HL-60/S4 treated with phorbol 12-myristate 13-acetate at 8.2 ng/mL for 4 days and 3 days (cell line): ENCODE measurements around the gene ADAM8.

Experiments used
- in situ Hi-C: fragments of 300-500 bp; cut with MboI; formaldehyde crosslinking; loops from 2 replicates; pipeline ENCODE4 v1.15.0; 2022; ENCODE audit warnings: low sequenced_read_pairs

Gene ADAM8

DNA sequence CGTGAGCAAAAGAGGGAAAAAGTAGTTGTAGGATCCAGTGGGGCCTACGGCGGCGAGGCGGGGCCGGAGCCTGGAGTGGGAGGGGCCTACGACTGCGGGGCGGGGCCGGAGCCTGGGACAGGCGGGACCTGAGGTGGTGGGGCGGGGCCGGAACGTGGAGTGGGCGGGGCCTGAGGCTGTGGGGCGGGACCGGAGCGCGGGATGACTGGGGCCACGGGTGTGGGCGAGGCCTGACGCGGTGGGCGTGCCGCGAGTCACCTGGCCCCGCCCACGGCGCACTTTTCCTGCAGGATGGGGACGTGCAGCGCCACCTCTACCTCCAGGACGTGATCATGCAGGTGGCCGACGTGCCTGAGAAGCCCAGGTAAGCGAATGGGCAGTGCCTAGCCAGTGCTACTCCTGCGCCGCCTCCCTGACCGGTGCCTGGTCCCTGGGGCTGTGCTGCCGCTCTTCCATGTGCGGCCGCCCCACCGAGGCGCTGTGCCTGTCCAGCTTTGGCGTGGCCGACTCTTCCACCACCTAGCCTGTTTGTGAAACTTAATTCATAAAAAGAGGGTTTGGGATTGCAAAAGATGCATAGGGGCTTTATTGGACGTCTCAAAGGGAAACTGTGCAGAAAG lies 32.5 kb upstream of the ADAM8 start:
- in situ Hi-C loops: no loop called here

GRCh38 chr10:133308421-133309099 lies 31.9 kb upstream of the ADAM8 start, which contains the start of the genes TUBGCP2 and ZNF511:
TSS of gene TUBGCP2 (minus strand) at chr10:133308872. CDS start at chr10:133302941, 5,931 bp downstream.
TSS of gene ZNF511 (plus strand) at chr10:133308914. CDS start at chr10:133308944, 30 bp downstream.
- in situ Hi-C loops: no loop called here

- in situ Hi-C loops: no loop called here
Observed at GRCh38 chr10:133307776-133308420, 31.2 kb upstream of the ADAM8 start.

- in situ Hi-C loops: no loop called here
Observed at GRCh38 chr10:133306941-133307379, 30.3 kb upstream of the ADAM8 start.

DNA sequence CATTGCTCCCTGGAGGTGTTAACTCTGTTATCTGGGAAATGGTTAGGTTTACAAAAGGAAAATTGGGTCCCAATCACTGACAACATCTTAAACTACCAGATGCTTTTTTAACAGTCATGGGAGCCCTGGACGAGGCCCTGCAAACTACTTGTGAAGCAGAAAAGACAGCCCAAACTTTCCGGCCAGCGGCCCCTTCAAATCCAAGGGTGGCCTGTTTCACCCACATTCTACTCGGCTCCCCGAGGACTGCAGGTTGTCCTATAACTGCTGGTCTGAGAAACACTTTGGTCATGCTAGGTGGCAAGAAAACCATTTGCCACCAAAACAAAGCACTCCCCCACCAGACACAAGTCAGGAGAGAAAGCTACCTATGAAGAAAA lies 29.4 kb upstream of the ADAM8 start:
- in situ Hi-C loops: no loop called here

- in situ Hi-C loops: no loop called here
Observed at GRCh38 chr10:133303206-133303605, 26.5 kb upstream of the ADAM8 start.

DNA sequence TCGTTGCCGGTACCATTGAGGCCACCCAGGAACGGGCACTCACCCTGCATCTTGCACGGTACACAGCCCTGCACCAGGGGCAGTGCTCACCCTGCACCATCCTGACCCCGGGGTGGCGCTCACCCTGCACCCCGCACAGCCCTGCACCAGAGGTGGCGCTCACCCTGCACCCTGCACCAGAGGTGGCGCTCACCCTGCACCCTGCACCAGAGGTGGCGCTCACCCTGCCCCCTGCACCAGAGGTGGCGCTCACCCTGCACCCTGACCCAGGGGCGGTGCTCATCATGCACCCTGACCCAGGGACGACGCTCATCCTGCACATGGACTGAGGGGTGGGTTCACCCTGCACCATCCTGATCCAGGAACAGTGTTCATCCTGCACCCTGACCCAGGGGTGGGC lies 25.6 kb upstream of the ADAM8 start:
- in situ Hi-C loops: no loop called here

GRCh38 chr10:133299738-133300137 lies 23.1 kb upstream of the ADAM8 start:
- in situ Hi-C loops: no loop called here

- in situ Hi-C loops: no loop called here
Observed at GRCh38 chr10:133299224-133299623, 22.6 kb upstream of the ADAM8 start.

GRCh38 chr10:133298466-133298865 lies 21.8 kb upstream of the ADAM8 start:
- in situ Hi-C loops: no loop called here

DNA sequence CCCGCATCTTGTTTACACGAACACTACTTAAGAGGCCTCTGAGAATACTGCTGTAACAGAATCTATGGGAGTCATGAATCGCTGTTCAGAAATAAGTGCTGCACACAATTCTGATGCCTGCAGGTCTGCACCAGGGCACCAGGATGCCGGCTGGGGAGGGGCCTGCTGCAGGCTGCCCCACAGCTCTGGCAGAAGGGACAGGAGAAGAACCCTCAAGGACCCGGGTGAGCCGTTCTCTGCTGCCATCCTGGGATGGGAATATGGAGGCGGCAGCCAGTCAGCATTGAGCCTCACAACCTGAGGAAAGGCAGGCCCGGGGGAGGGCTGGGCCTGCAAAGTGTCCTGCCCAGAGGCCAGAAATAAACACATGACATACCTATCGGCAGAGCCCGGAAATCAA lies 20.8 kb upstream of the ADAM8 start:
- in situ Hi-C loops: no loop called here

- in situ Hi-C loops: no loop called here
Observed at GRCh38 chr10:133295426-133296320, 19.0 kb upstream of the ADAM8 start.

GRCh38 chr10:133294189-133294588 lies 17.5 kb upstream of the ADAM8 start:
- in situ Hi-C loops: no loop called here

- in situ Hi-C loops: no loop called here
Observed at GRCh38 chr10:133293810-133294119, 17.1 kb upstream of the ADAM8 start.

DNA sequence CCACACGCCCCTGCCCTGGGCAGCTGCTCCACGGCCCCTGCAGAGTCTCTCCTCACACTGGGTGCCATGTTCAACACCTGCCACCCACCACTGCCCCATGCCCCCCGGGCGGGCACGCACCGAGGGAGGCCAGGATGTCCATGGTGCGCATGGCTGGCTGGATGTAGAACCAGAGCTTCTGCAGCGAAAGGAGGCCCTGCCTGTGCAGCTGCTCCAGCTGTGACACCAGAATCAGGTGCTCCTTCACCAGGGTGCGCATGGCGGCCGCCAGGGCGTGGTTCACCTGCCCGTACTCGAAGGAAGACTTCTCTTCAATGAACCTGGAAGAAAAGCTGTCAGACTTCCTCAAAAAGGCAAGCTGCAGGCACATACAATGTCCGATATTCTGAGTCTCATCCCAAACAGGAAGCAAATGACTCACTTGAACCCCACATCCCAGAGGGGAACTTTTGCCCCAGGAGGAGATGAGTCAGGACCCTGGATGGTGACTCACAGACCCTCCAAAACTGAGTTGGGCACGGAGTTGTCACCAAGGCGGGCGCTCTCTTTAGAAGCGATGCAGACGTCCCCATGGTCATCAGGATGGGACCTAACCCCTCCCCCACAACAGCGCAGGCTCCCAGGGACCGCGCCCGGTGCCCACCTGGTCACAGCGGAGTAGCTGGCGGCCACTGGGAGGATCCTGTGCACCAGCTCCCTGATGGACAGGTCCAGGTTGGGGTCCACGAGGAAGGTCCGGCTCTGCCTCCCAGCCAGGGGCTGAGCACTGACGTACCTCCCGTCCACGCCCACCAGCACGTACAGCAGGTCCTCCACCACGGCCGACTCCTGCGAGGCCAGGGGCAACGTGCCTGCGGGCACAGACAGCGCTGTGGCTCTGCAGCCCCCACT lies 16.5 kb upstream of the ADAM8 start:
- in situ Hi-C loops: no loop called here

DNA sequence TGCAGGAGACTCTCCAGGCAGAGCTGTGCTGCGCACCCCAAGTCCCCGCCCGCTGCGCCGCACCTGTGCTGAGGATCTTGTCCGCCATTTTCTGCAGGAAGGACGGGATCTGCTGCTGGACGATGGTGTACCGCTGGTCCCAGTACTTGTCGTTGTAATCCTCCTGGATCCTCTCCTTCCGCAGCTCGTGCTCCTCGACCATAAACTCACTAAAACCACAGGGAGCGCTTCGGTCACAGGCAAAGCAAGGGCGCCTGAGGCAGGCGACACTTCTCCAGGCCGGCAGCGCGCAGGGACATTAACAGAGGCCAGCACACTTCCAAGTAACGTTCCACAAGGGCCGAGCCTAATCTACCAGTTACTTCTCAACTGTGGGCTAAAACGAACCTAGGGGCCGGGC lies 13.1 kb upstream of the ADAM8 start:
- in situ Hi-C loops: no loop called here

DNA sequence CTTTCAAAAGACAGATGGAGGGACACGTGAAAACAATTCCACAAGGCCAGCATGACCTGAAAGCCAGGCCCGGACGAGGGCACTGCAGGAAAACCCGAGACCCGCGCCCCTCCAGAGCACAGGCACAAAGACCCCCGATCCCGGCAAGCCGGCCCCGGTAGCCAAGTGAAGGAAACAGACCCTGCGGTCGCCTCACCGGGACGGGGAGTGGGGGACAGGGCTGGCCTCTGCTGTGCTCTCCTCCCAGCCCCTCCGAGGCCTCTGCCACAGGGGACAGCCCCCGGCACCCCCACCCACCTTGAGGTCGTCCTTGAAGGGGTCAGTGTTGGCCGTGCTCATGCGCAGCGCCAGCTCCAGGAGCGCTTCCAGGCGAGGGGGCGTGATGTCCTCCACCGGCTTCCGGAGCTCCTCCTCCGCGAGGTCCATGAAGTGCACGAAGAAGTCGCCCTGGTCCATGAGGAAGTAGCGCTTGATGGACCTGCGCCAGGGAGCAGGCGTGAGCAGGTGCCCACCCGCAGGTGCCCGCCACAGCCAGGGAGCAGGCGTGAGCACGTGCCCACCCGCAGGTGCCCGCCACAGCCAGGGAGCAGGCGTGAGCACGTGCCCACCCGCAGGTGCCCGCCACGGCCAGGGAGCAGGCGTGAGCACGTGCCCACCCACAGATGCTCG lies 11.3 kb upstream of the ADAM8 start:
- in situ Hi-C loops: no loop called here

DNA sequence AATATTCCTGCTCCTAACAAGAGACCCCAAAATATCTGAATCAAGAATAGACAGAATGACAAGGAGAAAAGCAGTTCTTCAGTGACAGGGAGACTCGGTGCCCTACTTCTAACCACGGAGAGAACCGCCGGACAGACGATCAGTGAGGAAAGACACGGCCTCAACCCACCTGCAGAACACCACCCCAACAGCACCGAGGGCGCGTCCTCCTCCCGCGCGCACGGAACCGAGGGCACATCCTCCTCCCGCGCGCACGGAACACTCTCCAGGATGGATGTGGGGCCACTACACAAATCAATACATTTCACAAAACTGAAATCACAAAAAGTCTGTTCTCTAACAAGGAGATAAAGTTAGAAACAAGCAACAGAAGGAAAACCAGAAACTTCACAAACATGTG lies 9.7 kb upstream of the ADAM8 start:
- in situ Hi-C loops: no loop called here

DNA sequence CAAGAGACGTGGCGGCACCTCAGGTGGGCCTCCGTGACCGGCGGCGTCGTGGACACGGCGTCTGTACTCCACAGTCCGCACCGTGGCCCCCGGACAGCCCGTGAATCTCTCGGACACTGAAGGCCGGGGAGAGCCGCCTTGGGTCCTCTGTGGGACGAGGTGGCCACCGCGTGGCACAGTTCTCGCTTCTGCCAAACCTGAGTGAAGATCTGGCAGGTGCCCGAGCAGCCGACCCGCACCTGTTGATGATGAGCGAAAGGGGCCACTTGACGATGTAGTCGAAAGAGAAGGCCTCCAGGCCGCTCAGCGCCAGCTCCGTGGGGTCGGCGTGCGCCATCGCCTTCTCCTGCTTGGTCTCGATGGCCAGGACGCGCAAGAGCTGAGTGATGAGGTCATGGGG lies 8.5 kb upstream of the ADAM8 start:
- in situ Hi-C loops: no loop called here

DNA sequence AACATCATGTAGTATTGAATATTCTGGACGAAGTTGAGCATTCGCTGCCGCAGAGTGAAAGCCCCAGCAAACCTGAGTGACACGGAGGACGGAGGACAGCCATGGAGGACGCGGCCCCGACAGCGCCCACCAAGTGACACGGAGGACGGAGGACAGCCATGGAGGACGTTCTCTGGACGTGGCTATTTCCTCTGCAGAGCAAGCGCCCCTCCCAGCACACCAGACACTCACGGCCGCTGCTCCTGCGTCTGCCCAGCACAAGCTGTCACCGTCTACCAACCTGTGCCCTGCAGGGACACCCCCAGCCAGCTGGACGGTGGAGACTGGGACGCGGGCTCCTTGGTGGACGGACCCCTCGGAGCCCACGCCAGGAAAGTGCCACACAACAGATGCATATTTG lies 7.3 kb upstream of the ADAM8 start:
- in situ Hi-C loops: no loop called here
